ENCODE data around the gene EEF1AKMT3. TPM values are rescaled to one million over a fixed set of nuclear protein-coding genes. Genes with fewer than 3 reads are reported as not detected.
"Not testable (repeated sequence)": the region's sequence is repeated elsewhere in the genome, so short reads cannot be mapped to it uniquely, and the experiment has no call there.

The EEF1AKMT3 gene
- total RNA-seq, 1 experiment from 2014 or later, result 6.8 TPM

DNA sequence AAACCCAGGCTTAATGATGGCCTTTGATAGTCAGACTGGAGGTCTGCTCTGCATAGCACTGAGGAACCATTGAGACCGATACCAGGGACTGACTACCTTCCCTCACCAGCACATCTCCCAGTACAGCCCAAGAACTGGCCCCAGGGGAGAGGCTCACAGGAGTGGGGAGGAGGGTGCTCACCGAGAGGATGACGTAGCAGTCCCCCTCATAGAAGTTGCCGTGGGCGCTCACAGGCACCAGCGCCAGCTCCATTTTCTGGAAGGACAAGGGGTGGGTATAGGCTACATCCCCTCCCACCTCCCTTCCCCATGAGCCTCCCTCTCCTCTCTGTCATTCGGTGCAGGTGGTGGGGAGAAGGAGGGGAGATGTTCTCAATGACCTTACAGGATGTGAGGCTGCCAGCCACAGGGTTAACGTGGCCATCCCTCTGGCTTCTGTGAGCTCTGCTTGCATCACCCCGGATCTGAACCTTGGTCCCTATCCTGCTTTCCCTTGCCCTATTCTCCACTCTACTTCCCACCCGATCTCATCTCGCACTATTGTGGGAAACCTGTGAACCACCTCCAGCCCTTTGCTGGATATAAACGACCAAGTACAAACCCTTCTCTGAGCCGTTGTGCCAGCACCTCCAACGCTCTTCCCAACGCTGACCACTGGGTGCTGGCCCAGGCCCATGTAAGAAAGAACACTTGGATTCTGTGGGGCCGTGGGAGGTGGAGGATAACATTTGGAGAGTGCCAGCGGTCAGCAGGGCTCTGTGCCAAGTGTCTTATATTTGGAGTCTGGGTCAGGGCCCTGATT, 41.8 kb downstream of the EEF1AKMT3 start:
- DNase-seq (ENCODE audit: extremely low read depth, low read depth), result no peak

DNA sequence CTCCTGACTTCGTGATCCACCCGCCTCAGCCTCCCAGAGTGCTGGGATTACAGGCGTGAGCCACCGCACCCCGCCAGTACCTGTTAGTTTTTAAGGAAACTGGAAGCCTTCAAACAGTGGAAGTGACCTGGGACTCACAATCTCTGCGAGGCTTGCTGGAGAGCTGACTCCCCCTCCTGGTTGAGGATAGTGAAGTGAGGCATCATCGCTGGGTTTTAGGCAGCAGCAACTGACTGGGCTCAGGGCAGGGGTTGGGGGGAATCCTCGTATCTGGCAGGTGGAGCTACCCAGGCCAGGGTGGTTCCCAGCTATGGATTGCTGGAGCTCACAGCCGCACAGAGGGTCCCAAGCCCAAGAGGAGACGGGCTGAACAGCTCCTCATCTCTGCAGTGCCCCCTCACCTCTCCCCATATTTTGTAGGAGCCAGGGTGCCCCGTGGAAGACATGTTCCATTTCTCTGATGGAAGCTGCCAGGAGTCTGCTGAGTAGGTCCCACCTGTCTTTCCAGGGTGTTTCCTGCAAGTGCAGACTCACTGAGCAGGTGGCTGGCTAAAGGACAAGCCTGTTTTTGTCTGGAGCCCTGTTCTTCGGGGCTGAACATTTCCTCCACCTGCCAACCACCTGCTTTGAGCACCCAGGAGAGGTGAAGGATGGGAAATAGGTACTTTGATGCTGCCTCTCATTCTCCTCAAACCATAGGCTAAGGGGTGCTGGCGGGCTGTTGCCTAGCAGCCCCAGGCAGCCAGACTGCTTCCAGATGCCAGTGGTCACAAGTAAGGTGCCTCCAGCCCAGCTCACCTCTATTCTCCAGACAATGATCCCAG, 43.0 kb downstream of the EEF1AKMT3 start:
- DNase-seq (ENCODE audit: extremely low read depth, low read depth), result no peak

DNA sequence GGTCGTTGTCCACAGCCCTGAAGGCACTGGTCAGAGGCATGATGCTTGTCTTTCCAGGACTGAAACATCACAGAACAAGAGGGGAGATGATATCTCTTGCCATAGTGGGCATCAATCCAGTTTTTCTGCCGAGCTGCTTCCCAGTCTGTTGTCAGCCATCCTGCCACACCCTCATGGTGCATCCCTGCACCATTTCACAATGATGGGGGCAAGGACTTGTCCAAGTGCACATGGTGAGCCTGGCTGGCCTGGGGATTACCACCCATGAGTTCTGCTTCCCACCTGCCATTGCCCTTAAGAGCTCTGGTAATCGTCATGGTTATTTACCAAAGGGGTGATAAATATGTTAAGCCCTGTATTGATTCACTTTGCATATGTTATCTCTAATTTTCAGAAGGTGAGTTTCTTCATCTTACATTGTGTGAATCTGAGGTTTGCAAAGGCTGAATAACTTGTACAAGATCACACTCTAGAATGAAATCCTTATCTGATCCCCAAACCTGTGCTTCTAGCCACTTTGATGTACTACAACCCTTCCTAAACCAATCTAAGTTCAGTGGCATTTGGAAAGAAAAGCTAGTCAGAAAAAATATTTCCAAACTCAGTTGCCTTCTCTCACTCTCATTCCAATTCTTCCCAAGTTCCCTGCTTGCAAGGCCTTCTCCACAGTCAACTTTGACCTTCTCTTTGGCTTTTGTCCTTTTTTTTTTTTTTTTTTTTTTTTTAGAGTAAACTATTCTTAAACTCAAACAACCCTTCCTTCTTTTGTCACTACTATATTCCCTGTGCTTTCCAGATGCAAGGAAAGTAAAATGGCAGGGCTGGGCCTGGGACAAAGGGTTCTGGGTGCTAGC, 43.8 kb downstream of the EEF1AKMT3 start:
- no peak for DNase-seq (ENCODE audit: extremely low read depth, low read depth)

DNA sequence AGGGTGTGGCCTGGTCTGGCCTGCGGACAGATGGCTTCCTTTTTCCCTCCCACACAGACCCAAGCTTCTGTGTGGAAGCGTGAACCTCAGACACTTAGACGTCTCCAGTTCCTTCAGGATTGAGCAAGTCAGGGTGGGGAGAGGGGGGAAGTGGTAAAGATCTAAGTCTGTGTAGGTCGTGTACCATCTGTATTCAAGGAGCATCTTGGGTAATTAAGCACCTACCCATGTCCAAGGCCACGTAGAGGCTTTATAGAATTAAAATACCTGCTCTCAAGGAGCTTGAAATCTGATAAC, 44.4 kb downstream of the EEF1AKMT3 start:
- no peak for DNase-seq (ENCODE audit: extremely low read depth, low read depth)

DNA sequence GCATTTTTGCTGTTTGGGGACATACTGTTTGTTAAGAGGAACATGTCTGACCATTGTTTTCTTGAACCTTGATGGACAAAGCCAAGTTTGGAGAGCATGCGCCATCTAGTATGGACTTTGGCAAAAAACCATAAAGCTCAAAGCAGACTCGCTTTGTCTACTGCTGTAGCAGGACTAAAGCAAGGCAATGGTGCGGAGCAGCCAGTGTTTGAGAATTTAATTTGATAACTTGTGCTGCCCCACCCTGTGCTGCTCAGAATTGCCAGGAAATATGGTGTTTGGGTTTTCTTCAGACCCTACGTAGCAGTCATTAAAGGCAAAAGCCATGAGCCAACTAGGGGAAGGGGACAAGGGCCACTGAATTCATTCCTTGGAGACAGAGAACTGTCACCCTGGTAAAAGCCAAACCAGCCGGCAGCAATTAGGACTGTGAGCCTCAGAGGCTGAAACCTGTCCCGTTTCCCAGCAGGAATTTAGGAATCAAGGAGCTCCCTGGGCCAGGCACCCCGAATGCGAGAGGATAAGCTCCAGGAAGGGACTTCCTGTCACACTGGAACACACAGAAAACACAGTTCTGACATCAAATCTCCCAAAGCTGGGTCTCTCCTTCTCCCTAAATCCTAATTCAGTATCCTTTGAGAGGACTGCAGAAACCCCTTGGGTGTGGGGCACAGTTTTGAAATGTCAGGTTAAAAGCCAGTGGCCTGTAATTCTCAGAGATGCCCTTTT, 45.0 kb downstream of the EEF1AKMT3 start:
- no peak for DNase-seq (ENCODE audit: extremely low read depth, low read depth)

DNA sequence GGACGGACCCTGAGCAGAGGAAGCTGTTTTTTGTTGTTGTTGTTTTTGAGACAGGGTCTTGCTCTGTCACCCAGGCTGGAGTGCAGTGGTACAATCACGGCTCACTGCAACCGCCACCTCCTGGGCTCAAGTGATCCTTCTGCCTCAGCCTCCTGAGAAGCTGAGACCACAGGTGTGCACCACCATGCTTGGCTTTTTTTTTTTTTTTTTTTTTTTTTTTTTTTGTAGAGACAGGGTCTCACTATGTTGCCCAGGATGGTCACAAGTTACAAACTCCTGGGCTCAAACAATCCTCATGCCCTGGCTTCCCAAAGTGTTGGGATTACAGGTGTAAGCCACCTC, 45.5 kb downstream of the EEF1AKMT3 start:
- not testable (repeated sequence) for DNase-seq (ENCODE audit: extremely low read depth, low read depth)

DNA sequence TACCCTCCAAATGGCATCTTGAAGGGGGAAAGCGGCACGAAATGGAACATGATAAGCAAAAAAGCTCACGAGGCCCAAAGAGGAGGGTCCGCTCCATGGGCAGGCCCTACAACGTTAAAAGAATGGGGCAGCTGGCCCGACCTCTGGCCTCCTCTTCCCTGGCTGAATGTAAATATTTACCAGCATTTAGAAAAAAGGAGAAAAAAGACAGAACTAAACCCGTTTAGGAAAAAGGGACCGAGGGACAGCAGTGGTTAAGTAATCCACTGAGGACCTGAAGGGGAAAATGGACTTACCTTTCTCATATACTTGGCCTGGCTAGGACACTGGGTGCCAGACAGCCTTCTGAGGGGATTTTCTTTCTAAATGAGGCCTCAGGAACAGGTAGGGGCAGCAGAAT, 47.7 kb downstream of the EEF1AKMT3 start:
- DNase-seq (ENCODE audit: extremely low read depth, low read depth), result not testable (repeated sequence)

DNA sequence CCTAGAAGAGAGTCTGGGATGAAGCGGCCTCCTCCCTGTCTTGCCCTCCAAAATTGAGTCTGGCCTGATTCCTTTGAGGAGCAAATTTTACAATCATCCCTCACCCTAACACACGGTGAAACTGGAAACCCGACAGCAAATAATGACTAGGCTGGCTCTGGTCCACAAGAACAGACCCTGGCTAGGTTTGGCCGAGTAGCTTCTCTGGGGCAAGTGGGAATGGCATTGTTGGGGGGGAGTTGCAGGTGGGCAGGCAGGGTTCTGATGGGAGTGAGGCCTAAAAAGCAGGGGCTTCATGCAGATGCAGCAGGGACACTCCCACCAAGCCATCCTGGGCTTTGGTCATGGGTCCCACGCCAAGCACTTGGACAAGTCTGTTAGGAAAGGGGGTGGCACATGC, 48.6 kb downstream of the EEF1AKMT3 start:
- DNase-seq (ENCODE audit: extremely low read depth, low read depth), result not testable (repeated sequence)

DNA sequence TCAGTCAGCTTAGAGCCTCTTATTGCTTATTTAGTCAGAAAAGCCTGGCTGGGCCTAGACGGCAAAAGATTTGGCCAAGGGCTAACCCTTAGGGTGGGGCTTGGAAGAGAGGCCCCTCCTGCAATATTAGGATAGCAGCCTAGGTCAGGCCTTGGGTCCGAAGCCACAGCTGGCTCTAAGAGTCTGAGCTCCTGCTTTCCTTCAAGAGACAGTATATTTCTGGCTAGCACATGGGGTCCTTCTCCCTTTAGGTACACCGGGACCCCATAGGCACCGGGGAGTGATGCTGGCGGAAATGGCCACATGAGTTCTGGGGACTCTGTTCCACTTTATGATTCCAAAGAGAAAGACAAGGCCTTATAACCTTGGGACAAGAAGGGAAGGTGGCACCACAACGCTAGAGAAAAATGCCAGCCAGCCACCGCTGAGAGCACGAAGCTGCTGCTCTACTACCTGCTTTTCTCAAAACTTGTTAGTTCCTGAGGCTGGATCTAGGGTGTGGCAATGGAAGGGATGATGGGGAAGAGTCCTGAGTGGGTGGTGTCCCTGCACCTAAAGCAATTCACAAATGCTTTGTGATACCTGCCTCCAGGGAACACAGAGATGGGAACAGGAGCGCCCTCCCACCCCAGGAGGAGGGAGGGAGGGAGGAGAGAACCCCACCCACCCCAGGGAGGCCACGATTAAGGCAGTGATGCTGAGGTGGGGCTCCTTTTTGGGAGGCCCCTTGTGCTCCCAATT, 49.2 kb downstream of the EEF1AKMT3 start:
- no peak for DNase-seq (ENCODE audit: extremely low read depth, low read depth)

DNA sequence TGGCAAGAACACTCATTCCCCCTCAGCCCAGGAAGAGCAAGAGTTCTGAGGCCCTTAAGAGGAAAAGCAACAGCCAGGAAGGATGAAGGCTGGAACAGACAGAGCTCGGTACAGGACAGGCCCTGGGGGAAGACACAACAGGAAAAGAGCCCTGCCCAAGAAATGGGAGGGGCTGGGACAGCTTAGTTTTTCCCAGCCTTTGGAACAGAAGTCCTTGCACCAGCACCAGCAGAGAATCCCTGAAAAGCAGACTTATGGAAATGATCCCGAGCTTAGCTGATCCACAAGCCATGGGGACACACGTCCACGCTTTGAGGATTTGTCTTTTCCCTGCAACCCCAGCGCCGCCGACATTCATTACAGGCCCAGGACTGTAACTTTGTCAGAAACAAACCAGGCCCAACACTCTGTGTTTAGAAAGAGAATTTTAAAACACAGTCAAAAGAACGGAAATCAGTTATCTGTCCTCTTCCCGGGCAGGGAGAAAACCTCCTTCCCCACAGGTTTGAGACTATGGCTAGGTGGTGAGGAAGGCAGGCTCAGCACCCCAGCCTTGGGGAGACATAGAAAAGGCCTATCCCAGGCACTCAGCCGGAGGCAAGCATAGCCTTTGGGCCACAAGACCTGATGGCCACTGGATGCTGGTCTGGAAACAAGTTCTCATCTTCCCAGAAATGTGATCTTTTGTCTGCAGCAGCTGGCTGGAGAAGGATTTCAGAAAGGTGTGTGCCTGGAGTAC, 50.1 kb downstream of the EEF1AKMT3 start:
- DNase-seq (ENCODE audit: extremely low read depth, low read depth), result no peak

DNA sequence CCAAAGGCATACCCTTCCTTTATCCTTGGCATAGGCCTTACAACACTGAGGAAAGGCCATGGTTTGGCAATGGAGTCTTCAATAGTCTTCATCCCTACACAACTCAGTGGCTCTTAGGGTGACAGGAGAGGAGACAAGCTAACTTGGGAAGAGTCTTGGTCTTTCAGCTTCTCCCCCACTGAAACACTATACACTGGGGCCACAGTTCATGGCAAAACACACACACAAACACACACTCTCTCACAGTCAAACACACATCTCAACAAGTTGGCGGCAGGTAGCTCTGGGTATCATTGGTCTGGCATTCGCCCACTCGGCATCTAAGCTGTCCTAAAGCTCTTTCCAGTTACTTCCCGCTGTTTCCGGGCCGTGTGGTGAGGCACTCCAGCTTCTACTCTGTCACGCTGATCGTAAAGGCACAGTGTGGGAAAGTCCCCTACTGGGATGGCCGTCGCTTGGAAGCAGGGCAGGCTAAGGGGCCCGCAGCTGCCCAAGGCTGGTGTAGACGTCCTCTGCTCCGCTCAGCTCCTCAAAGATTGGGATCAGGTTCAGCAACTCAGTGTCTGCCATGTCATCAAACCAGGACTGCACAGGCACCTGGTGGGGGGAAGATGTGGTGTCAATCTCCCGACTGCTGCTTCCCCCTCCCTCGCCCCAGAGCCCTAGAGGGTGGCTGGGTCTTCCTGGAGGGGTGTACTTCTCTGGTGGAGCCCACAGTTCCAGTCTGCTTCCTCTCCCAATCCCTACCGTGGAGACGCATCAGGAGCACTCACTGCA, 50.9 kb downstream of the EEF1AKMT3 start:
- DNase-seq (ENCODE audit: extremely low read depth, low read depth), result no peak

DNA sequence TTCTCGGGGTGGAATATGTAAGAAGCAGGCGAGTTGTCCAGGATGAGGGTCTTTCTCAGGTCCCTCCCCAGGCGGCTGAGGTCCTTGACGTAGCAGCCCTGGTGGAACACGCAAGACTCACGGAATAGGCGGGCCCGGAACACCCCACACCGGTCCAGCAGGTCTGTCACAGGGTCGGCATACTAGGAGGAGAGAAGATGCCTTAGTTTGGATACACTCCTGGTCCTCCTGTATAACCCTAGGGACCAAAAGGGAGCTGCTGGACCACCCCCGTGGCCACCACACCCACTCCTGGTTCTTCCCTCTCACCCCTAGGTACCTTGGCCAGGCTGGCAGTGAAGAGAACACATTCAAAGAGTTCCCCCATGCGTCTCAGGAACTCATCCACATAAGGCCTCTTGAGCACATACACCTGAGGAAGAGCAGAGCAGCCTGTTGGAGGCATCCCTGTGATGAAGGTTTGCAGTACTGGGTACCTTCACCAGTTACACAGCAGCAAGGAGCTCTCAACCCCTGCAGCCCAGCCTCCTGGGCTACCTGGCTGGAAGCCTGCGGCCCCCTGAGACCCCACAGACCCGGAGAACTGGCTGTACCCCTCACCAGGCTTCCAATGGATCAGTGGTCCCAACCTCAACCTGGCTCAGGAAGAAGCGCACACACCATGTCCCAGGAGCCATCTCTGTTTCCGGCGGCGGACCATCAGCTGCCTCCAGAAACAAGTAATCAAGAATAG, 51.7 kb downstream of the EEF1AKMT3 start:
- no peak for DNase-seq (ENCODE audit: extremely low read depth, low read depth)

DNA sequence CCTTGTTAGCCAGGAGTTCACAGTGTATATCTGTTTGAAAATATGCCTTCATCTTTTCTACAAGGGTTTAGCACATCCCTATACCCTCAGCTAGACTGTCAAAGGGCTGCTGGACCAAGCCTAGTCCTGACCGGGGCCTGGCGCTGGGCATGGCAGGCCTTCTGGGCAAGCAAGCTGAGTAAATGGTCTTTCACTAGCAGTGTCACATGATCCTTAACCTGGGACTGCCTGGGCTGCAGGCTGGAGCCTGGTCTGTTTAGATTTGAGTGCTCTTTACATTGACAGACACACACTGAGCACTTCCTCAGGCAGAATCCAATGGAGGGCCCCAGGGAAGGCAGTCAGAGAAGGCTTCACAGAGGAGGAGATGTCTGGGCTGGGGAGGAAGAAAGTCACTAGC, 53.0 kb downstream of the EEF1AKMT3 start:
- DNase-seq (ENCODE audit: extremely low read depth, low read depth), result no peak

DNA sequence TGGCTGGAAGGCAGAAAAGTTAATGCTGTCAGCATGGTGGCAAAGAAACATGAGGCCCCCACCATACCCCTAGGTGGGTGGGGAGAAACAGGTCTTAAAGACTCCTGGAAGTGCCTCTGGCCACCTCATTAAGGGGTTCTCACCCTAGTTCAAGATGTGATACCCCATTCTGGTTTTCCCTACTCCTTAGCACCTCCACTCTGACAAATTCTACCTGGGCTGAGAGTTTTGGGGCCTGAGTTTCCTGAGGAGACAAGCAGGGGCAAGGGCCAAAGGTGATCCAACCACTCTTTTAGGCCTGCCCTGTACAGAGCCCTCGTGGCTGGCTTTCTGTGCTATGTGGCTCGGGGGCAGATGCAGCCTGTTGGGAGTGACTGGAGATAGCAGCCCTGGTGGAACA, 54.0 kb downstream of the EEF1AKMT3 start:
- DNase-seq (ENCODE audit: extremely low read depth, low read depth), result no peak

DNA sequence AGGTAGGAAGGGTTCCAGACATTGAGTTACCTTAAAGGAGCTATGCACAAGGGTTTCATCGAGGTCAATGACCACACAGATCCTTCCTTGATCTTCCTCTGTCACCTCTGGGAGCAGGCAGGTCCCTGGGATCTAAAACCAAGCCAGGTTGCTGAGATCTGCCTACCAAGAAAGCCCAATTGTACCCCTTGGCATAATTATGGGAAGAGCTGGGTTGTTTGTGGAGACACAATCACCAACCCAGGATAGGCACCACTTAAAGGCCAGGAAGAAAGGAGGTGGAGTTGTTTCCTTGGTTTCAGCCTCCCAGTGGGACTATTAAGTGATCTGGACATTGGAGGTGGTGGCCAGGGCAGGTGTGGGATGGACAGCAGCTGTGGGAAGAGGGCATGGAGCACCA, 54.6 kb downstream of the EEF1AKMT3 start:
- DNase-seq (ENCODE audit: extremely low read depth, low read depth), result no peak

DNA sequence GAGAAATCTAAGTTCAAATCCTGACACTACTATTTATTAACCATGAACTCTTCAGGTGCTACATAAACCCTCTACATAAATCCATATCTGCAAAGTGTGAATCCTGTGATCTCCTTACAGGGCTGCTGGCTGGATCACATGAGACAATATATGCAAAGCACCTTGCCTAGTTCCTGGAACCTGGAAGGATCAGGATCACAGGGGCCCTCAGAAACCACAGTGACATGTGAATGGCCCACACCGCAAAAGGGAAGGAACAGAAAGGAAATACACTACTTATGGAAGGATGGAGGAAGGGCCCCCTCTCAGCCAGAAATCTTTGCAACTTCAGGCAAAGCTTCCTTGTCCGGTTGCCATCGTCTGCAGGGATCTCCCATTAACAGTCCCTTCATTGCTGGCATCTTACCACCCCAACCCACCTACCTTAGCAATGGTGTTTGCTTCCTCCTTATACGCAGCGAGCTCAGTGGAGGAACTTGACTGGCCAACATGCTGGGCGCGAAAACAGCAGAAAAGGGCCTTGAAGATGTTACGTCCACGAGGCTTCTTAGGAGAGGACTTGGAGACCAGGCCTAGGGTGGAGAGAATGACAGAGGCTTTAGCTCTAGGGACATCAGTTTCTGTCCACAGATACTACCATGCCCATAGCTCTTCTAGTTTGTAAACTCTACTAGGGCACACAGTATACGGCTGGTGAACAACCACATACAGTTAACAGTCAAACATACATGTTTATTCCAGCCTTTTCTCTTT, 56.8 kb downstream of the EEF1AKMT3 start:
- no peak for DNase-seq (ENCODE audit: extremely low read depth, low read depth)

DNA sequence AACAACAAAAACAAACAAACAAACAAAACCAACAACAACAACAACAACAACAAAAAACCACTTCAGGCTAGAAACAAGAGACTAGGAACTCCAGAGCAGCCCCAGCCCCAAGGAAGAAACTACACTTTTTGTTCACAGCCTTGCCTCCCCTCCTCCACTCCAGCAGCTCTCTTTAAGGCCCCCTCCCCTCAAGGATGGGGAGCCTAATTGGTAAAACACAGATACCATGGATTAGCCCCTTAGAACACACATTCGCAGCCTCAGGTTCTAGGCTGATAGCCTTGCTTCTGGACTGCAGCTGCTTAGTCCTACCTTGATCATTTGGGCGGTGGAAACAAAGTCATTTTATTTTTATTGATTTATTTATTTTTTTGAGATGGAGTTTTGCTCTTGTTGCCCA, 58.0 kb downstream of the EEF1AKMT3 start:
- DNase-seq (ENCODE audit: extremely low read depth, low read depth), result no peak
